RWPE2 (cell line): ENCODE results near the gene PAX9.

ENCODE experiments used
- ATAC-seq: fragments of 200-7000 bp; cut with Tn5 transposase; 3 replicates; pipeline ENCODE4 v1.9.1; 2021; ENCODE audit warnings: low read depth
- DNase-seq: peaks from one replicate; pipeline ENCODE4 v3.0.0-alpha.2; 2020; ENCODE audit warnings: low spot score
- H3K27ac ChIP-seq: fragments of 450-650 bp; 2 replicates; pipeline ENCODE4 v1.5.1; 2017; ENCODE audit warnings: mild to moderate bottlenecking; ENCODE audit not compliant: poor library complexity, severe bottlenecking
- H3K27me3 ChIP-seq: fragments of 250-450 bp; sonication (Bioruptor Pico); 2 replicates; pipeline ENCODE4 v1.5.1; 2021; ENCODE audit warnings: mild to moderate bottlenecking, moderate library complexity; ENCODE audit not compliant: insufficient read depth, poor library complexity, severe bottlenecking
- H3K36me3 ChIP-seq: fragments of 250-450 bp; sonication (Bioruptor Pico); 2 replicates; pipeline ENCODE4 v1.5.1; 2020; ENCODE audit warnings: low read depth, mild to moderate bottlenecking, moderate library complexity
- H3K4me1 ChIP-seq: fragments of 250-450 bp; sonication (Bioruptor Pico); 2 replicates; pipeline ENCODE4 v1.5.1; 2021; ENCODE audit warnings: mild to moderate bottlenecking, moderate library complexity; ENCODE audit not compliant: insufficient read depth, poor library complexity, severe bottlenecking
- H3K4me3 ChIP-seq: fragments of 250-450 bp; sonication (Bioruptor Pico); 2 replicates; pipeline ENCODE4 v1.5.1; 2021; ENCODE audit warnings: mild to moderate bottlenecking, moderate library complexity; ENCODE audit not compliant: severe bottlenecking
- H3K9me3 ChIP-seq: fragments of 250-450 bp; sonication (Bioruptor Pico); 2 replicates; pipeline ENCODE4 v1.5.1; 2021; ENCODE audit warnings: mild to moderate bottlenecking, moderate library complexity; ENCODE audit not compliant: severe bottlenecking
- TF ChIP-seq, protein P1 (sequence below): fragments of 450-650 bp; IDR thresholded peaks from one replicate; pipeline ENCODE4 v1.5.1; 2017; ENCODE audit warnings: mild to moderate bottlenecking, moderate library complexity; ENCODE audit not compliant: poor library complexity, severe bottlenecking

The PAX9 gene

DNA sequence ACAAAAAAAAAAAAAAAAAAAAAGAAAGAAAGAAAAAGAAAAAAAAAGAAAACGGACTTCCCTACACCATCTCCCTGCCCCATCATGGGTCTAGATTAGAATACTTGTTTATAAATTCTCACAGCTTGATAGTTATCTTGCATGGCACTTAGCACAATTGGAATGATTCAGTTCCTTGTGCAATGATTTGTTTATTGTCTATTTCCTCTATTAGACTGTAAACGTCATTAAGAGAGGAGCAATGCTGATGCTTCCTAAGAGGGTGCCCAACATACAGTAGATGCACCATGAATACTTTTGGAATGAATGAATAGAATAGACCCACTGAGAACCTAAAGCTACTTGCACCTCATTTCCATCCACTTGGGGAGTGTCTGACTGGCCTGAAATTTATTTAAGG, 40.8 kb downstream of the PAX9 start:
- Histone ChIP-seq H3K36me3 (no peaks in the 10 kb centered on the region), H3K9me3 (no peaks in the 10 kb centered on the region), H3K4me3 (no peak overlapping the region), H3K27ac (no peak overlapping the region), H3K27me3 (no peaks in the 10 kb centered on the region), H3K4me1 (no peaks in the 10 kb centered on the region)
- no peak for DNase-seq
- no peak for ATAC-seq
- TF ChIP-seq, protein P1, sequence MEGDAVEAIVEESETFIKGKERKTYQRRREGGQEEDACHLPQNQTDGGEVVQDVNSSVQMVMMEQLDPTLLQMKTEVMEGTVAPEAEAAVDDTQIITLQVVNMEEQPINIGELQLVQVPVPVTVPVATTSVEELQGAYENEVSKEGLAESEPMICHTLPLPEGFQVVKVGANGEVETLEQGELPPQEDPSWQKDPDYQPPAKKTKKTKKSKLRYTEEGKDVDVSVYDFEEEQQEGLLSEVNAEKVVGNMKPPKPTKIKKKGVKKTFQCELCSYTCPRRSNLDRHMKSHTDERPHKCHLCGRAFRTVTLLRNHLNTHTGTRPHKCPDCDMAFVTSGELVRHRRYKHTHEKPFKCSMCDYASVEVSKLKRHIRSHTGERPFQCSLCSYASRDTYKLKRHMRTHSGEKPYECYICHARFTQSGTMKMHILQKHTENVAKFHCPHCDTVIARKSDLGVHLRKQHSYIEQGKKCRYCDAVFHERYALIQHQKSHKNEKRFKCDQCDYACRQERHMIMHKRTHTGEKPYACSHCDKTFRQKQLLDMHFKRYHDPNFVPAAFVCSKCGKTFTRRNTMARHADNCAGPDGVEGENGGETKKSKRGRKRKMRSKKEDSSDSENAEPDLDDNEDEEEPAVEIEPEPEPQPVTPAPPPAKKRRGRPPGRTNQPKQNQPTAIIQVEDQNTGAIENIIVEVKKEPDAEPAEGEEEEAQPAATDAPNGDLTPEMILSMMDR = no peak

DNA sequence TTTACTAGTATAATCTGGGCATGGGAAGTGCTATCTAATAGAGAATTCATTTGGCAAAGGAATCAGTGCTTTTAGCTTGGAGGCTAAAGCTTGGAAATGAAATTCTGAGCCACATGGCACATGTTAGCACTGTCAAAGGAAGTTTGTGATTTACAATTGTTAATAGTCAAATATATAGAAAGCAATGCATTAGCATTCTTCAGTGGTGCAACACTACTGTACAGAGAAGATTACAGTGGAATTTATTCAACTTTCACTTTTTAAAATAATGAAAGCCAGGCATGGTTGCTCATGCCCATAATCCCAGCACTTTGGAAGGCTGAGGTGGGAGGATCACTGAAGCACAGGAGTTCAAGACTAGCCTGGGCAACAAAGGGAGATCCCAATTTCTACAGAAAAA, 45.9 kb downstream of the PAX9 start:
- DNase-seq = no peak
- Histone ChIP-seq H3K36me3 (no peaks in the 10 kb centered on the region), H3K27me3 (no peaks in the 10 kb centered on the region), H3K9me3 (no peaks in the 10 kb centered on the region), H3K4me3 (no peak overlapping the region), H3K4me1 (no peaks in the 10 kb centered on the region), H3K27ac (no peak overlapping the region)
- TF ChIP-seq, protein P1 = no peak
- ATAC-seq = no peak

DNA sequence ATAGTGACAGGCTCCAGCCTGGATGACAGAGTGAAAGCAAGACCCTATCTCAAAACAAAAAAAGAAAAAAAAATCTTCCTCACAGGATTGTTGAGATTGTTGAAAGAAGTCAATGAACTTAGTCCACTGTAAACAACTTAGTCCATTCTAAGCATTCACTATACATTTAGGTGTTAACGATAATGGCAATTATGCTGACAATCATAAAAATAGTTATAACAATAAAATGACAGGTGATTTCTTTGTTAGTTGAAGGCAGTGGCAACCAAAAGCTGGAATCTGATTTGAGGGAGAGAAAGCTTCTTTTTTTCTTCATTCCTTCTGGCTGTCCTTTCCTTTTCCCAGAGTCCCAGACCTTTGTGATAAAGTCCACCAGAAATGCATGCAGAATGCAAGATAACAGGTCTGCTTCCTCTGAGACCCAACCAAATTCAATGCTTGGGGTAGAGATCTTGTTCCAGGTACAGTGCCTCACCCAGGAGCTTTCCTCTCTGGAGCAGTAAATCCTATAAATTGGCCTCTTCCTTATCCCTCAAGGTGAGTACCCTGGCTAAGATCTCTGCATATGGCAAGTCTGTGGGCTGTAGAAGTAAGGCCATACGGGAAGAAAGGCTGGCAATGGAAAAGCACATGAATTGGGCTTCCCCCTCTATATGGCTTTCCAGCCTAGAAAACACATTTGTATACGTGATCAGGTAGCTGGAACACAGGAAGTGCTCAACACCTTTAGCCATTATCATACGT, 52.5 kb downstream of the PAX9 start:
- Histone ChIP-seq H3K9me3 (no peaks in the 10 kb centered on the region), H3K27ac (no peak overlapping the region), H3K27me3 (no peaks in the 10 kb centered on the region), H3K4me1 (no peaks in the 10 kb centered on the region), H3K4me3 (no peak overlapping the region), H3K36me3 (no peaks in the 10 kb centered on the region)
- ATAC-seq (no peak), DNase-seq (no peak)
- TF ChIP-seq, protein P1 = no peak

DNA sequence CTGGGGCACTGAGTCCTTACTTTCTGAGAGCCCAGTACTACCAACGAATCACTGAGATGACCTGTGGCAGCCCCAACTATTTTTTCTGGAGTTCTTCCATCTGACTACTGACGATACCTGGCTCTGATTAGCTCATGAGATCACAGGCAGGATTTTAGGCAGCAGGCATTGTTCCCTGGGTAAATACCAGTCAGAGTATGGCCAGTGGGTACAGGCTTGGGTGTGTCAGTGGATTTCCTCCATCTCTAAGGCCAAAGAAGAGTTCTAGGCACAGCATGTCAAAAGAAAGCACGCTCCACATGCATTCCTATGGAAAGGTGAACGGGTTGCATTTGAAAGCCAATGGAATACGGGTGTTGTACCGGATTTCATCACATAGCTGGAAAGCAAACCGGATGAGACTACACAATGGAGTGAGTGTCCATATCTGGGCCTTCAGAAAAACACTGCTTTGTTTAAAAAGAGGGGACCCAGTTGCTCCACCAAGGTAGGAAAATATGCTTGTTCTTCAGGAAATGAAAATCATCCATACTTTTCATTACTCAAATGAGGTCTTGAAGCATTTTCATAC, 55.0 kb downstream of the PAX9 start:
- no peak for DNase-seq
- no peak for ATAC-seq
- Histone ChIP-seq H3K36me3 (no peaks in the 10 kb centered on the region), H3K4me1 (no peaks in the 10 kb centered on the region), H3K27me3 (no peaks in the 10 kb centered on the region), H3K9me3 (no peaks in the 10 kb centered on the region), H3K27ac (no peak overlapping the region), H3K4me3 (no peak overlapping the region)
- TF ChIP-seq, protein P1 = no peak

DNA sequence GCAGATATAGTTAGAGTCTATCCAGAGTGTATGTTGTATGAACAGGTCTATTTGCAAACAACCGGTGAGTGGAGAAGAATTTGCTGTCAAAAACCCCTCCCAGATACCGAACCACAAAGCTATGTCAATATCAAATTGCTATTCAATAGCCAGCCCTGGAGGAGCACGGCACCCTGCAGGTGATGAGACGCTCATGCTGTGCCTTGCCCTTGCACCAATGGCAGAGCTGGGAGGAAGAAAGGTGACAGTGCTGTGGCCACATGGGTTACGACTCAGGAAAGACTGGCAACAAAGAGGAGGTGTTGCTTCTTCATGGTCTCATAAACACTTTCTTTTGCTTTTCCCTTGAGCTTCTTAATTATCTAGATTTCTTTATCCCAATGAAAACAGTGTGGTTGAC, 55.7 kb downstream of the PAX9 start:
- TF ChIP-seq, protein P1 = no peak
- no peaks in the 10 kb centered on the region for H3K9me3 ChIP-seq
- H3K36me3 ChIP-seq = no peaks in the 10 kb centered on the region
- H3K4me3 ChIP-seq = no peak overlapping the region
- no peak overlapping the region for H3K27ac ChIP-seq
- DNase-seq (no peak), ATAC-seq (no peak)
- no peaks in the 10 kb centered on the region for H3K4me1 ChIP-seq
- no peaks in the 10 kb centered on the region for H3K27me3 ChIP-seq
